Activated CD8-positive, alpha-beta memory T cell treated with anti-CD3 and anti-CD28 coated beads for 24 hours (primary cell): Measurements from ENCODE around the gene ZNF473.
A peak's percentile ranks its signal among the peaks of the same experiment; 100 is the strongest.
"Not testable (repeated sequence)": the region's sequence is repeated elsewhere in the genome, so short reads cannot be mapped to it uniquely, and the experiment has no call there.

Experiments
- DNase-seq: peaks from one replicate; pipeline ENCODE4 v3.0.0-alpha.2; 2020

Gene ZNF473

GRCh38 chr19:50051228-50051895, 25.6 kb downstream of the ZNF473 start:
- not testable (repeated sequence) for DNase-seq

- DNase-seq, result no peak
These were observed 26.2 kb downstream of the ZNF473 start for GRCh38 chr19:50051964-50052363.

GRCh38 chr19:50053119-50053518, 27.3 kb downstream of the ZNF473 start:
- DNase-seq, result no peak

- no peak for DNase-seq
These were observed 32.6 kb downstream of the ZNF473 start for GRCh38 chr19:50058425-50058824.

GRCh38 chr19:50059045-50059444, 33.2 kb downstream of the ZNF473 start:
- DNase-seq, result no peak

- DNase-seq, result no peak
These were observed 34.3 kb downstream of the ZNF473 start for GRCh38 chr19:50060107-50060506.

GRCh38 chr19:50061650-50062049, 35.8 kb downstream of the ZNF473 start:
- no peak for DNase-seq

- no peak for DNase-seq
These were observed 40.1 kb downstream of the ZNF473 start for GRCh38 chr19:50065938-50066337.

- no peak for DNase-seq
These were observed 41.8 kb downstream of the ZNF473 start for GRCh38 chr19:50067575-50067974.

GRCh38 chr19:50068382-50068781, 42.6 kb downstream of the ZNF473 start:
- not testable (repeated sequence) for DNase-seq

GRCh38 chr19:50075076-50075475, 49.3 kb downstream of the ZNF473 start:
- not testable (repeated sequence) for DNase-seq

GRCh38 chr19:50075644-50076372, 50.0 kb downstream of the ZNF473 start:
- not testable (repeated sequence) for DNase-seq

GRCh38 chr19:50076581-50077355, 51.0 kb downstream of the ZNF473 start:
- DNase-seq, result not testable (repeated sequence)

- DNase-seq, result not testable (repeated sequence)
These were observed 53.2 kb downstream of the ZNF473 start for GRCh38 chr19:50079014-50079413.

GRCh38 chr19:50084440-50084839, 58.6 kb downstream of the ZNF473 start:
- DNase-seq, result not testable (repeated sequence)

GRCh38 chr19:50087153-50087552, 61.3 kb downstream of the ZNF473 start:
- DNase-seq, result not testable (repeated sequence)

- peak; percentile 68 for DNase-seq
These were observed 64.9 kb downstream of the ZNF473 start for GRCh38 chr19:50090706-50091105.

GRCh38 chr19:50091786-50092185, 66.0 kb downstream of the ZNF473 start:
- DNase-seq, result not testable (repeated sequence)

- not testable (repeated sequence) for DNase-seq
These were observed 66.8 kb downstream of the ZNF473 start for GRCh38 chr19:50092597-50092996.

- not testable (repeated sequence) for DNase-seq
These were observed 72.1 kb downstream of the ZNF473 start for GRCh38 chr19:50097884-50098283.

GRCh38 chr19:50098892-50099291, 73.1 kb downstream of the ZNF473 start:
- not testable (repeated sequence) for DNase-seq

- DNase-seq, result not testable (repeated sequence)
These were observed 73.9 kb downstream of the ZNF473 start for GRCh38 chr19:50099696-50100095.

GRCh38 chr19:50100946-50101345, 75.1 kb downstream of the ZNF473 start:
- not testable (repeated sequence) for DNase-seq
